ENCODE measurements around the gene MAN2B1. TPM values are rescaled to one million over a fixed set of nuclear protein-coding genes. Genes with fewer than 3 reads are reported as not detected.

Gene MAN2B1
- total and polyA plus RNA-seq, 2 of the 13 experiments (the other 11 are each of a cell fraction or from before 2014, with no cell fraction given), result 23.6 to 23.8 TPM

- TF ChIP-seq ZNF609 (CRISPR knock-in tag; IDR thresholded peaks at IDR 0.05; ENCODE audit: borderline replicate concordance) (peak; percentile 66), POGZ (CRISPR knock-in tag; IDR thresholded peaks at IDR 0.05) (peak; percentile 52; the same call in 1 of the 2 replicates), ZNF382 (CRISPR knock-in tag; IDR thresholded peaks at IDR 0.05; ENCODE audit: borderline replicate concordance) (no peak), MXI1 (IDR thresholded peaks at IDR 0.05; ENCODE audit: borderline replicate concordance, low read depth, low read length) (peak; percentile 93; the same call in 2 of the 3 replicates), ZNF724P (CRISPR knock-in tag; IDR thresholded peaks at IDR 0.05; ENCODE audit: borderline replicate concordance) (no peak), CEBPZ (IDR thresholded peaks at IDR 0.05; ENCODE audit: low read length) (no peak), E2F1 (CRISPR knock-in tag; IDR thresholded peaks at IDR 0.05) (no peak), ZSCAN5A (CRISPR knock-in tag; IDR thresholded peaks at IDR 0.05; ENCODE audit: borderline replicate concordance) (peak; percentile 45; the same call in 1 of the 2 replicates), NR3C1 (CRISPR knock-in tag; IDR thresholded peaks at IDR 0.05) (no peak), PBX2 (CRISPR knock-in tag; IDR thresholded peaks at IDR 0.05) (peak; percentile 69), ZSCAN30 (CRISPR knock-in tag; IDR thresholded peaks at IDR 0.05) (no peak), GRHL1 (CRISPR knock-in tag; conservative IDR thresholded peaks at IDR 0.05) (no peak), RXRB (CRISPR knock-in tag; IDR thresholded peaks at IDR 0.05; ENCODE audit: borderline replicate concordance) (peak; percentile 73; the same call in 1 of the 2 replicates)
Measured at GRCh38 chr19:12610540-12611360, 55.8 kb downstream of the MAN2B1 start, which contains the start of the genes ZNF490 and ZNF791 (continued).

All from HepG2 (cell line).